Stomach (tissue), 4 donors: ENCODE measurements around the gene NECAB3.

ENCODE experiments used
- POLR2A ChIP-seq, 4 donors: fragments of 450-650 bp; IDR thresholded peaks; one replicate each; pipeline ENCODE4 v1.6.1; 2016; ENCODE audit warnings: antibody characterized with exemption in 4 of 4, control low read depth in 2 of 4, mild to moderate bottlenecking in 1 of 4, moderate library complexity in 1 of 4
- TF ChIP-seq, protein P1 (sequence below), 7 experiments: fragments of 450-650 bp in 4 of 7; fragments of 200-600 bp in 3 of 7; sonication (generic) in 3 of 7; IDR thresholded peaks; one replicate each; pipeline ENCODE4 v1.5.1; 2016 to 2019; ENCODE audit warnings: antibody characterized with exemption in 7 of 7, control low read depth in 2 of 7, mild to moderate bottlenecking in 1 of 7

DNA sequence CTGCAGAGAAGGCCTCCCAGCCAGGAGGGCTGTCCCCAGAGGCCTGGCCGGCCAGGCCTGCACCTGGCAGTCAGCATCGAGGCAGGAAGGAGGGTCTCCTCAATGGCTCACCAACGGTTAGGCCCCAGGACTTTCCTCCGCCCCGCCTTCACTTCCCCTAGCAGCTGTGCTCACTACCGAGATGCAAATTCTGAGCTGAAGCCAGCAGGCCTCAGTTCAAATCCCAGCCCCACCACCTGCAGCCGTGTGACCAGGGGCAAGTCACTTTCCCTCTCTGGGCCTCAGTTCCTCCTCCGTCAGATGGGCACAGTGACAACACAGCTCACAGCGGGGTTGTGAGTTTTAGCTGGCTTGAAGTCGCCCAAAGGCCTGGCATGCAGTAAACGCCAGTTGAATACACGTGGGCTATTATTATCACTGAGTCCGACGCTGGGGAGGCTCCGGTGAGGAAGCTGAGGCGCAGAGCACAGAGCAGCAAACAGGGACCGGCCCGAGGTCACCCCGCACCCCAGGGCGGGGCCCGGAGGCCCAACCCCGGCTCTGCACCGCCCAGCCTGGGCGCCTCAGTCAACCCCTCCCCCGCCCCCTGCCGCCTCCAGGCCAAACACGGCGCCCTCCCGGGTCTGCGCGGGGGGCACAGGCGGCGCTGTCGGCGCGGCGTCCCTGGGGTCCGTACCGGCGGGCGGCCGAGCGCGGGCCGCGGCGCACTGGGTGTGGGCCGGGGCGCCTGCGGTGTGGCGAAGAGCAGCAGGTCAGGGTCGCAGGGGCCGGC lies 11.3 kb upstream of the NECAB3 start:
- no peak for TF ChIP-seq POLR2A (IDR thresholded peaks at IDR 0.05)
- TF ChIP-seq, protein P1, sequence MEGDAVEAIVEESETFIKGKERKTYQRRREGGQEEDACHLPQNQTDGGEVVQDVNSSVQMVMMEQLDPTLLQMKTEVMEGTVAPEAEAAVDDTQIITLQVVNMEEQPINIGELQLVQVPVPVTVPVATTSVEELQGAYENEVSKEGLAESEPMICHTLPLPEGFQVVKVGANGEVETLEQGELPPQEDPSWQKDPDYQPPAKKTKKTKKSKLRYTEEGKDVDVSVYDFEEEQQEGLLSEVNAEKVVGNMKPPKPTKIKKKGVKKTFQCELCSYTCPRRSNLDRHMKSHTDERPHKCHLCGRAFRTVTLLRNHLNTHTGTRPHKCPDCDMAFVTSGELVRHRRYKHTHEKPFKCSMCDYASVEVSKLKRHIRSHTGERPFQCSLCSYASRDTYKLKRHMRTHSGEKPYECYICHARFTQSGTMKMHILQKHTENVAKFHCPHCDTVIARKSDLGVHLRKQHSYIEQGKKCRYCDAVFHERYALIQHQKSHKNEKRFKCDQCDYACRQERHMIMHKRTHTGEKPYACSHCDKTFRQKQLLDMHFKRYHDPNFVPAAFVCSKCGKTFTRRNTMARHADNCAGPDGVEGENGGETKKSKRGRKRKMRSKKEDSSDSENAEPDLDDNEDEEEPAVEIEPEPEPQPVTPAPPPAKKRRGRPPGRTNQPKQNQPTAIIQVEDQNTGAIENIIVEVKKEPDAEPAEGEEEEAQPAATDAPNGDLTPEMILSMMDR (IDR thresholded peaks at IDR 0.05), result no peak
